C4-2B (cell line): Measurements from ENCODE around the gene ATP6V0E2.

ENCODE experiments used
- H3K27ac ChIP-seq: fragments of 450-650 bp; 2 replicates; pipeline ENCODE4 v1.5.1; 2017
- ZFX ChIP-seq: fragments of 450-650 bp; IDR thresholded peaks from 2 replicates; pipeline ENCODE4 v1.6.1; 2017
- TF ChIP-seq, protein P1 (sequence below): fragments of 450-650 bp; conservative IDR thresholded peaks from 2 replicates; pipeline ENCODE4 v1.5.1; 2017; ENCODE audit warnings: mild to moderate bottlenecking

Gene ATP6V0E2

DNA sequence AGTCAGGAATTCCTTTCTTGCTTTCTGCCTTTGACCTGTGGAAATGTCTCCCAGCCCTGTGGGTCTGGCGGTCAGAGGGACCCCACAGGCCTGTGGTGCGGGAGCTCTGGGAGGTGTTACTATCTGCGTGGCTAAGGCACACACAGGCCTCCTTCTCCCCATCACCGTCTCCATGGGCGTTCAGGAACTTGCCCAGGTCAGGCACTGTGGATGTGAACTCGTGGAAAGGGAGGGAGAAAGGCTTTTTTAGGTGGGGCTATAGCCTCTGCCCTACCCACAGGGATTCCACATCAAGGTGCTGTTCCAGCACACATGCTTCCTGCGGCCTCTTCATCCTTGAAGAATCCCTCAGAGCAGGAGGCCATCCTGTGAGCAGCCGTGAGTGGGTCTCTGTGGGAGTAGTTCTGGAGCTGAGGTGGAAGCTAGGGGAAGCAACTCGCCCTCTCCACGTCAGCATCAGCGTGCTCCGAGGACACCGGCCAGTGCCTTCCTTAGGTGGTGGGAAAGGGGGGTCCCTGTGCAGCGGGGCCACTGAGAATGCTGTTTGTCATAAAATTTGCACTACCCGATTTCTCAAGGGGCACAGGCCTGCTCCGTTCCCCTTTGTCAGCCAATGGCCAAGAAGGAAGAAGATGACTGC is 7.5 kb upstream of the ATP6V0E2 start:
- TF ChIP-seq, protein P1, sequence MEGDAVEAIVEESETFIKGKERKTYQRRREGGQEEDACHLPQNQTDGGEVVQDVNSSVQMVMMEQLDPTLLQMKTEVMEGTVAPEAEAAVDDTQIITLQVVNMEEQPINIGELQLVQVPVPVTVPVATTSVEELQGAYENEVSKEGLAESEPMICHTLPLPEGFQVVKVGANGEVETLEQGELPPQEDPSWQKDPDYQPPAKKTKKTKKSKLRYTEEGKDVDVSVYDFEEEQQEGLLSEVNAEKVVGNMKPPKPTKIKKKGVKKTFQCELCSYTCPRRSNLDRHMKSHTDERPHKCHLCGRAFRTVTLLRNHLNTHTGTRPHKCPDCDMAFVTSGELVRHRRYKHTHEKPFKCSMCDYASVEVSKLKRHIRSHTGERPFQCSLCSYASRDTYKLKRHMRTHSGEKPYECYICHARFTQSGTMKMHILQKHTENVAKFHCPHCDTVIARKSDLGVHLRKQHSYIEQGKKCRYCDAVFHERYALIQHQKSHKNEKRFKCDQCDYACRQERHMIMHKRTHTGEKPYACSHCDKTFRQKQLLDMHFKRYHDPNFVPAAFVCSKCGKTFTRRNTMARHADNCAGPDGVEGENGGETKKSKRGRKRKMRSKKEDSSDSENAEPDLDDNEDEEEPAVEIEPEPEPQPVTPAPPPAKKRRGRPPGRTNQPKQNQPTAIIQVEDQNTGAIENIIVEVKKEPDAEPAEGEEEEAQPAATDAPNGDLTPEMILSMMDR: no peak
- TF ChIP-seq ZFX: no peak
- H3K27ac ChIP-seq: no peak overlapping the region

- no peak overlapping the region for H3K27ac ChIP-seq
Measured at GRCh38 chr7:149866779-149867447, 6.9 kb upstream of the ATP6V0E2 start.

GRCh38 chr7:149867762-149868622 is 5.8 kb upstream of the ATP6V0E2 start:
- H3K27ac ChIP-seq: no peak overlapping the region
- TF ChIP-seq, protein P1: no peak
- TF ChIP-seq ZFX: no peak

More at GRCh38 chr7:149866779-149867447, 6.9 kb upstream of the ATP6V0E2 start:
- TF ChIP-seq, protein P1: no peak
- no peak for TF ChIP-seq ZFX

DNA sequence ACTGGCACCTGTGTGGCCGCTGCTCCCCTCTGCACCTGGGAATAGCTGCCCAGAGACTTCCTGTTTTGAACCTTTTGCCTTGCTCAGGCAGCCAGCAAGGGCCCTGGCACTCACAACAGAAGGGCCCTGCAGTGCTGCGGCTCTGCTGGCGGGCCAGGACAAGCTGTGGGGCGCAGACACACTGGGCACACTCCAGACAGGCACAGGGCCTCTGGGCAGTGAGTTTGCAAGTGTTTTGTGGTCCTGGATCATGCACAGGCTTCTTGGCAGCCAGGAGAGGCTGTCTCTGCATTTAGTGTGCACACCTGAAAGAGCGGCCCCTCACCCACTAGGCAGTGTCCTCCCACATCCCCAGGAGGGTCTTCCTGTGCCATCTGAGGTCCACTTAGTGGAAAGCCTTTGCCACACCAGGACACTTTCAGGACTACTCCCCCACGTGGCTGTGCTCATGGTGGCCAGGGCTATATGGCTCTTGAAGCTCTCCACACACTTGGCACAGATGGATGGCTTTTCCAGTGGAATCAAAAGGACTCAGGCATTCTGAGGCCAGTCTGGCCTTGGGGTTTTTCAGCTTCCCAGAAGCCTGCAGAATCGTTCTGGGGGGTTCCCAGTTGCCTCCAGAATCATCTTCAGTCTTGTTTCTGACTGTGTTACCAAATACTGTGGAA is 5.0 kb upstream of the ATP6V0E2 start:
- TF ChIP-seq ZFX: no peak
- TF ChIP-seq, protein P1: no peak
- no peak overlapping the region for H3K27ac ChIP-seq

DNA sequence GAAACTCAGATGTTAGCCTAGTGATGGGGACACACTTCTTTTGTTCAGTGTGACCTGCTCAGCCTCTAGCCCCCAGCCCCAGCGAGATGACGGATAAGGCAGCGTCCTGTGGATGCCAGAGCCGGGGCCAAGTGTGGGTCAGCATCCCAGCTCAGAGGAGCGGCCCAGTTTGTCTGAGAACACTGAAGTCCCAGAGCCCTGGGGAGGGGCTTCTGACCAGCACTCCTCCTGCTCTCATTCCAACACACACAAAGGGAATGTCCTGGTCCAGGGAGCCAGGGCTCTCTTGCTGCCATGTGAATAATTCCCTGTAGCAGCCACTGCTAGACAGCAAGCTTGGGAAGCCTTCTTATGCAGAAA is 4.5 kb upstream of the ATP6V0E2 start:
- no peak overlapping the region for H3K27ac ChIP-seq

GRCh38 chr7:149869867-149870266 is 3.9 kb upstream of the ATP6V0E2 start:
- H3K27ac ChIP-seq: no peak overlapping the region
- TF ChIP-seq ZFX: no peak
- TF ChIP-seq, protein P1: no peak

More for the DNA sequence above, 4.5 kb upstream of the ATP6V0E2 start:
- TF ChIP-seq, protein P1: no peak
- no peak for TF ChIP-seq ZFX
